Sigmoid colon (tissue), 7 donors: ENCODE data around the gene XAB2. TPM values are rescaled to one million over a fixed set of nuclear protein-coding genes. Genes with fewer than 3 reads are reported as not detected.

Source experiments
- DNase-seq: peaks from one replicate; pipeline ENCODE4 v3.0.0-alpha.2; 2019
- H3K27ac ChIP-seq, 4 donors: fragments of 200-600 bp; sonication (generic); one replicate each; pipeline ENCODE4 v1.5.1; 2016 to 2019; ENCODE audit warnings: mild to moderate bottlenecking in 1 of 4
- H3K27me3 ChIP-seq, 3 donors: fragments of 200-600 bp; sonication (generic); one replicate each; pipeline ENCODE4 v1.5.1; 2019; ENCODE audit warnings: mild to moderate bottlenecking in 1 of 3
- H3K36me3 ChIP-seq, 4 donors: fragments of 200-600 bp; sonication (generic); one replicate each; pipeline ENCODE4 v1.5.1; 2016 to 2019
- H3K4me1 ChIP-seq, 4 donors: fragments of 200-600 bp; sonication (generic); one replicate each; pipeline ENCODE4 v1.5.1; 2017 to 2019
- H3K4me3 ChIP-seq, 4 donors: fragments of 200-600 bp; sonication (generic); one replicate each; pipeline ENCODE4 v1.5.1; 2017 to 2019; ENCODE audit warnings: mild to moderate bottlenecking in 2 of 4, moderate library complexity in 1 of 4
- H3K9me3 ChIP-seq, 4 donors: fragments of 200-600 bp in 3 of 4; sonication (generic) in 3 of 4; one replicate each; pipeline versions ENCODE4 v1.5.1 to v1.6.1; 2013 to 2019
- EP300 ChIP-seq, 4 donors: sonication (generic); formaldehyde crosslinking; IDR thresholded peaks; one replicate each; pipeline ENCODE4 v1.6.1; 2017; ENCODE audit warnings: antibody characterized with exemption in 4 of 4
- POLR2A ChIP-seq, 2 donors: fragments of 450-650 bp; IDR thresholded peaks; one replicate each; pipeline ENCODE4 v1.6.1; 2016; ENCODE audit warnings: antibody characterized with exemption in 2 of 2, mild to moderate bottlenecking in 2 of 2, moderate library complexity in 2 of 2
- POLR2AphosphoS5 ChIP-seq, 4 donors: sonication (generic); formaldehyde crosslinking; IDR thresholded peaks; one replicate each; pipeline ENCODE4 v1.6.1; 2017; ENCODE audit warnings: antibody characterized with exemption in 4 of 4
- WGBS, 2 donors: extraction: QIAGEN DNeasy Blood & Tissue Kit; methylation state at CpG; one replicate each; pipeline ENCODE4 v1.1.7; 2013; 5-methylcytosine and 5-hydroxymethylcytosine counted together
- intact Hi-C: fragments of 100-400 bp; cut with DNase I; formaldehyde crosslinking; loops from one replicate; pipeline ENCODE4 v1.15.1; 2023
- polyA plus RNA-seq, 3 donors: library from polyadenylated mRNA; stranded (reverse); fragments of 200-250 nt; gene quantifications; one replicate each; pipeline ENCODE4 v1.2.3, GENCODE V29; 2013
- small RNA-seq, 3 donors: library from RNA; depleted of rRNA; stranded (forward); fragments of <200 nt; gene quantifications; one replicate each; pipeline ENCODE3, GENCODE V24; 2016
- total RNA-seq, 4 donors: library from RNA; depleted of rRNA; stranded (reverse); fragments of >200 nt; gene quantifications; one replicate each; pipeline ENCODE4 v1.1.0, GENCODE V29; 2016
- TF ChIP-seq, protein P1 (sequence below), 4 experiments: fragments of 450-650 bp in 3 of 4; fragments of 200-600 bp in 1 of 4; IDR thresholded peaks; one replicate each; pipeline ENCODE4 v1.5.1; 2016 to 2019; ENCODE audit warnings: antibody characterized with exemption in 4 of 4, mild to moderate bottlenecking in 3 of 4, moderate library complexity in 2 of 4
- donor health status: healthy with polysubstance abuse.
- donor health status: Bipolar disorder and iron deficiency.
- donor health status: healthy.

XAB2 gene
- total and polyA plus RNA-seq, 7 donors = 9.7 to 38.3 (median 29.9) TPM

DNA sequence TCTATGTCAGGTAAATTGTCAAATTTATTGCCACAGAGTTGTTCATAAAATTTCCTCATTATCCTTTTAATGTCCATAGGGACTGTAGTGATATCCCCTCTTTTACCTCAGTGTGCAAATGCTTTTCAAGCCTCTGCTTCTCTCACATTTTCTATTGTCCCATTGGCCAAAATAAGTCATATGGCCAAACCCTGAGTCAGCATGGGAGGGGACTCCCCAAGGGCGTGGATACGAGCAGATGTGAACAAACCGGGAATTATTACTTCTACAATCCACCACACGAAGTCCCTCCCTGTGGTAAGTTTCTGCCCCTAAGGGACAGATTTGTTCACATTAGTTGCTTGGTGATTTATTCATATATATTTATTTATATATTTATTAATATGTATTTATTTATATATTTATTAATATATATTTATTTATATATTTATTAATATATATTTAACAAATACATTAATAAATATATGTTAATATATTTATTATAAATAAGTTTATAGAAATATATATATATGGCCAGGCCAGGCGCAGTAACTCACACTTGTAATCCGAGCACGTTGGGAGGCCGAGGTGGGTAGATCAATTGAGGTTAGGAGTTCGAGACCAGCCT is 53.8 kb downstream of the XAB2 start:
- no peaks in the 10 kb centered on the region for H3K27me3 ChIP-seq
- intact Hi-C loops = no loop called here
- H3K4me3 ChIP-seq = no peak overlapping the region
- TF ChIP-seq, protein P1, sequence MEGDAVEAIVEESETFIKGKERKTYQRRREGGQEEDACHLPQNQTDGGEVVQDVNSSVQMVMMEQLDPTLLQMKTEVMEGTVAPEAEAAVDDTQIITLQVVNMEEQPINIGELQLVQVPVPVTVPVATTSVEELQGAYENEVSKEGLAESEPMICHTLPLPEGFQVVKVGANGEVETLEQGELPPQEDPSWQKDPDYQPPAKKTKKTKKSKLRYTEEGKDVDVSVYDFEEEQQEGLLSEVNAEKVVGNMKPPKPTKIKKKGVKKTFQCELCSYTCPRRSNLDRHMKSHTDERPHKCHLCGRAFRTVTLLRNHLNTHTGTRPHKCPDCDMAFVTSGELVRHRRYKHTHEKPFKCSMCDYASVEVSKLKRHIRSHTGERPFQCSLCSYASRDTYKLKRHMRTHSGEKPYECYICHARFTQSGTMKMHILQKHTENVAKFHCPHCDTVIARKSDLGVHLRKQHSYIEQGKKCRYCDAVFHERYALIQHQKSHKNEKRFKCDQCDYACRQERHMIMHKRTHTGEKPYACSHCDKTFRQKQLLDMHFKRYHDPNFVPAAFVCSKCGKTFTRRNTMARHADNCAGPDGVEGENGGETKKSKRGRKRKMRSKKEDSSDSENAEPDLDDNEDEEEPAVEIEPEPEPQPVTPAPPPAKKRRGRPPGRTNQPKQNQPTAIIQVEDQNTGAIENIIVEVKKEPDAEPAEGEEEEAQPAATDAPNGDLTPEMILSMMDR (IDR thresholded peaks at IDR 0.05) = no peak
- TF ChIP-seq POLR2AphosphoS5 (IDR thresholded peaks at IDR 0.05) (no peak), EP300 (IDR thresholded peaks at IDR 0.05) (no peak), POLR2A (IDR thresholded peaks at IDR 0.05) (no peak)
- no peaks in the 10 kb centered on the region for H3K36me3 ChIP-seq
- 55 to 68% methylated on average over 9 of the region's 9 CpGs for WGBS, 2 donors
- H3K9me3 ChIP-seq = no peaks in the 10 kb centered on the region
- no peaks in the 10 kb centered on the region for H3K4me1 ChIP-seq
- DNase-seq = no peak
- H3K27ac ChIP-seq = no peak overlapping the region

DNA sequence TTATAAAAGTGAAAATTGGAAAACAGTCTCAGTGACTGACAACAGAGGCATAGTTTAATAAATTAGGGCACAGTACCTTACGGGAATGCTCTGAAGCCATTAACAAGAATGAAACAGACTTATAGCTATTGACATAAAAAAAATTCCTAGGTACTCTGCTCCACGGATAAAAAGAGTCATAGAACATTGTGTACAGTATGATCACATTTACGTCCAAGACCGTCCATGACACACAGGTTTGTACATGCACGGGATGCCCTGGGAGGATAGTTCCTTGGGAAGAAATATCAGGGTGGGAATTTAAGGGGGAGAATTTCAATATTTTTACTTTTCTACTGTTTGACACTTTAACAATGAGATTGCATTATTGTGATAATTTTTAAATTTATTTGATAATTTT is 58.6 kb downstream of the XAB2 start:
- Histone ChIP-seq H3K9me3 (no peaks in the 10 kb centered on the region), H3K4me1 (no peaks in the 10 kb centered on the region), H3K27me3 (no peaks in the 10 kb centered on the region), H3K4me3 (no peak overlapping the region), H3K27ac (no peak overlapping the region), H3K36me3 (no peaks in the 10 kb centered on the region)
- TF ChIP-seq, protein P1 (IDR thresholded peaks at IDR 0.05) = no peak
- TF ChIP-seq POLR2AphosphoS5 (IDR thresholded peaks at IDR 0.05) = no peak
- no peak for DNase-seq
- WGBS, 2 donors = 59 to 82% methylated on average over 5 of the region's 5 CpGs
- intact Hi-C loops = no loop called here

Small RNA genes lying within 50 kb of the gene (small RNA-seq; reads per million reads assigned to genes)
- 0 reads per million in 3 donors for gene MIR6792

Other genes starting within 250 kb of the XAB2 start
- 1 to 10 TPM in 3 of 4 donors, not detected in 1; 2.3 to 4.8 (median 3.6) TPM for gene PEX11G, start 140.5 kb downstream of the XAB2 start, total RNA-seq
- 10 to 100 TPM in 1 of 3 donors, 1 to 10 TPM in 2; 5.4 to 12.3 (median 6.6) TPM for gene PEX11G, start 140.5 kb downstream of the XAB2 start, polyA plus RNA-seq
- 100 to 1,000 TPM in 1 of 4 donors, 10 to 100 TPM in 3; 64.5 to 120 (median 69.6) TPM for gene ZNF358, start 113.4 kb downstream of the XAB2 start, total RNA-seq
- 10 to 100 TPM; 29.3 to 52.9 (median 31.9) TPM for gene ZNF358, start 113.4 kb downstream of the XAB2 start, polyA plus RNA-seq
- 10 to 100 TPM; 15.5 to 21.3 (median 17.1) TPM for gene MCOLN1, start 106.9 kb downstream of the XAB2 start, total RNA-seq
- gene MCOLN1, start 106.9 kb downstream of the XAB2 start, polyA plus RNA-seq = 10 to 100 TPM; 16.0 to 23.7 (median 16.8) TPM
- 10 to 100 TPM; 35.2 to 77.0 (median 44.1) TPM for gene PNPLA6, start 93.8 kb downstream of the XAB2 start, total RNA-seq
- gene PNPLA6, start 93.8 kb downstream of the XAB2 start, polyA plus RNA-seq = 10 to 100 TPM; 13.6 to 76.3 (median 15.0) TPM
- under 1 TPM in 3 of 4 donors, not detected in 1; under 0.01 to 0.28 (median 0.27) TPM for gene CAMSAP3, start 33.7 kb downstream of the XAB2 start, total RNA-seq
- 10 to 100 TPM; 15.6 to 37.2 (median 26.8) TPM for gene CAMSAP3, start 33.7 kb downstream of the XAB2 start, polyA plus RNA-seq
- gene PET100, start 248 bp upstream of the XAB2 start, total RNA-seq = 10 to 100 TPM; 10.8 to 37.1 (median 30.1) TPM
- 10 to 100 TPM; 63.3 to 70.9 (median 68.7) TPM for gene PET100, start 248 bp upstream of the XAB2 start, polyA plus RNA-seq
- gene PCP2, start 4.2 kb upstream of the XAB2 start, total RNA-seq = not detected
- 1 to 10 TPM in 1 of 3 donors, not detected in 2; 1.0 TPM for gene PCP2, start 4.2 kb upstream of the XAB2 start, polyA plus RNA-seq
- 1 to 10 TPM; 5.9 to 9.3 (median 7.6) TPM for gene STXBP2, start 7.6 kb upstream of the XAB2 start, total RNA-seq
- 100 to 1,000 TPM; 117 to 163 (median 132) TPM for gene STXBP2, start 7.6 kb upstream of the XAB2 start, polyA plus RNA-seq
- gene RETN, start 39.5 kb upstream of the XAB2 start, total RNA-seq = not detected
- gene RETN, start 39.5 kb upstream of the XAB2 start, polyA plus RNA-seq = 10 to 100 TPM in 1 of 3 donors, 1 to 10 TPM in 2; 3.6 to 38.1 (median 8.6) TPM
- gene MCEMP1, start 47.5 kb upstream of the XAB2 start, total RNA-seq = under 1 TPM in 3 of 4 donors, not detected in 1; 0.36 to 0.49 (median 0.41) TPM
- 1 to 10 TPM in 2 of 3 donors, under 1 TPM in 1; 0.51 to 2.8 (median 1.8) TPM for gene MCEMP1, start 47.5 kb upstream of the XAB2 start, polyA plus RNA-seq
- gene TRAPPC5, start 51.3 kb upstream of the XAB2 start, total RNA-seq = 10 to 100 TPM; 32.8 to 89.6 (median 50.5) TPM
- gene TRAPPC5, start 51.3 kb upstream of the XAB2 start, polyA plus RNA-seq = 10 to 100 TPM; 55.3 to 75.5 (median 55.9) TPM
- 1 to 10 TPM in 1 of 4 donors, under 1 TPM in 3; 0.27 to 2.5 (median 0.61) TPM for gene FCER2, start 72.6 kb upstream of the XAB2 start, total RNA-seq
- 10 to 100 TPM in 1 of 3 donors, under 1 TPM in 1, not detected in 1; 0.46 to 14.7 TPM for gene FCER2, start 72.6 kb upstream of the XAB2 start, polyA plus RNA-seq
- 1 to 10 TPM; 1.4 to 3.6 (median 3.1) TPM for gene CLEC4G, start 102.6 kb upstream of the XAB2 start, total RNA-seq
- under 1 TPM in 2 of 3 donors, not detected in 1; 0.45 to 0.46 TPM for gene CLEC4G, start 102.6 kb upstream of the XAB2 start, polyA plus RNA-seq
- 1 to 10 TPM; 1.4 to 6.4 (median 5.6) TPM for gene CD209, start 118.0 kb upstream of the XAB2 start, total RNA-seq
- gene CD209, start 118.0 kb upstream of the XAB2 start, polyA plus RNA-seq = 10 to 100 TPM in 1 of 3 donors, 1 to 10 TPM in 2; 2.9 to 12.3 (median 3.6) TPM
- gene CLEC4M, start 133.7 kb upstream of the XAB2 start, total RNA-seq = 1 to 10 TPM in 1 of 4 donors, not detected in 3; 1.4 TPM
- gene CLEC4M, start 133.7 kb upstream of the XAB2 start, polyA plus RNA-seq = under 1 TPM in 2 of 3 donors, not detected in 1; under 0.01 to 0.82 TPM
- gene EVI5L, start 200.7 kb upstream of the XAB2 start, total RNA-seq = 10 to 100 TPM in 3 of 4 donors, 1 to 10 TPM in 1; 8.4 to 18.6 (median 12.5) TPM
- 10 to 100 TPM in 1 of 3 donors, 1 to 10 TPM in 2; 5.3 to 11.4 (median 6.0) TPM for gene EVI5L, start 200.7 kb upstream of the XAB2 start, polyA plus RNA-seq
- gene PRR36, start 244.8 kb upstream of the XAB2 start, total RNA-seq = not detected
- gene PRR36, start 244.8 kb upstream of the XAB2 start, polyA plus RNA-seq = under 1 TPM in 2 of 3 donors, not detected in 1; under 0.01 to 0.23 TPM